Ishikawa (cell line): Measurements from ENCODE around the gene MAP3K19.
A peak's percentile ranks its signal among the peaks of the same experiment; 100 is the strongest.

ENCODE experiments used
- CEBPB ChIP-seq: IDR thresholded peaks from 2 replicates; pipeline ENCODE4 v1.6.1; 2012
- CREB1 ChIP-seq: IDR thresholded peaks from 2 replicates; pipeline ENCODE4 v1.6.1; 2012; ENCODE audit warnings: low read depth
- EGR1 ChIP-seq: IDR thresholded peaks from 2 replicates; pipeline ENCODE4 v1.6.1; 2012
- EP300 ChIP-seq: IDR thresholded peaks from 2 replicates; pipeline ENCODE4 v1.6.1; 2012; ENCODE audit warnings: borderline replicate concordance
- FOXM1 ChIP-seq: IDR thresholded peaks from 2 replicates; pipeline ENCODE4 v1.6.1; 2012; ENCODE audit warnings: low read depth, borderline replicate concordance
- NFIC ChIP-seq: IDR thresholded peaks from 2 replicates; pipeline ENCODE4 v1.6.1; 2012
- RAD21 ChIP-seq: IDR thresholded peaks from 2 replicates; pipeline ENCODE4 v1.6.1; 2012; ENCODE audit warnings: low read depth
- TAF1 ChIP-seq: IDR thresholded peaks from 2 replicates; pipeline ENCODE4 v1.6.1; 2012; ENCODE audit warnings: low read depth, mild to moderate bottlenecking
- TCF12 ChIP-seq: IDR thresholded peaks from 2 replicates; pipeline ENCODE4 v1.6.1; 2012; ENCODE audit warnings: low read depth
- TEAD4 ChIP-seq: IDR thresholded peaks from 2 replicates; pipeline ENCODE4 v1.6.1; 2012
- YY1 ChIP-seq: IDR thresholded peaks from 2 replicates; pipeline ENCODE4 v1.6.1; 2012; ENCODE audit warnings: low read depth
- ZBTB7A ChIP-seq: IDR thresholded peaks from 2 replicates; pipeline ENCODE4 v1.6.1; 2012; ENCODE audit warnings: low read depth
- TF ChIP-seq, protein P1 (sequence below): IDR thresholded peaks from 2 replicates; pipeline ENCODE4 v1.6.1; 2012
- TF ChIP-seq, protein P2 (sequence below): IDR thresholded peaks from 2 replicates; pipeline ENCODE4 v1.6.1; 2012
- TF ChIP-seq, protein P3 (sequence below): IDR thresholded peaks from 2 replicates; pipeline ENCODE4 v1.6.1; 2012; ENCODE audit warnings: low read depth, mild to moderate bottlenecking

MAP3K19 gene

DNA sequence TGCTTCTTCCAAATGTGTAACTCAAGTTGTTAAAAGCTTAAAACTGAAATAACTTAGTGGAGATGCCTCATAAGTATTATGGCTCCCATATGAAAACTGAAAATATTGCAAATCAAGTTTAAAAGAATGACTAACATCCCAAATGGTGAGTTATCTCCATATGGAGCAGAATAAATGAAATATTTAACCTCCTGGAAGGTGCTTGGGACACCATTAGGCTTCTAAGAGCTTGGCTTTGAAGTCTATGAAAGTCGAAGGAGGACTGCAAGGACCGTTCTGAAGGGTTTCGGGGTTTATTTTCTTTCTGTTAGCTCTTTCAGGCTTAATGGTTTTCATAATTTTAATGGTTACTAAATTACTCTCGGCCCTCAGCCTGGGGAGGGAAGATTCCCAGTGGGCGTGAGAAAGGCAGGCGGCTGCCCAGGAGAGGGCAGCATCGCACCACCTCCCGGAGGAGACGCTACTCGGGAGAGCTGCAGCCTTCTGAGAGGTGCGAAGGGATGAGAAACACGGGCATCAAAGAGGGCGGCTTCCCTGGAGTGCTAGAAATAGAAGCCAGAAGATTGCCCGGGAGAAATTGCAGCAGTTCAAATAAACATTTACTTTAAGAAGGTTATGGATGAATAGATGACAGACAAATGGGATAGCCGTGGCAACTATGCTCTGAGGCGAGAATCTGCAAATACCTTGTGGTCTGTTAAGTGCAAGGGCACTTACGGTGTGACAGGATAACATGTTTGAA, 43.1 kb downstream of the MAP3K19 start:
- TF ChIP-seq, protein P1, sequence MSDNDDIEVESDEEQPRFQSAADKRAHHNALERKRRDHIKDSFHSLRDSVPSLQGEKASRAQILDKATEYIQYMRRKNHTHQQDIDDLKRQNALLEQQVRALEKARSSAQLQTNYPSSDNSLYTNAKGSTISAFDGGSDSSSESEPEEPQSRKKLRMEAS, result peak; percentile 73
- TF ChIP-seq EGR1 (peak; percentile 41; the same call in 1 of the 2 replicates), RAD21 (peak; percentile 98), TAF1 (no peak)

DNA sequence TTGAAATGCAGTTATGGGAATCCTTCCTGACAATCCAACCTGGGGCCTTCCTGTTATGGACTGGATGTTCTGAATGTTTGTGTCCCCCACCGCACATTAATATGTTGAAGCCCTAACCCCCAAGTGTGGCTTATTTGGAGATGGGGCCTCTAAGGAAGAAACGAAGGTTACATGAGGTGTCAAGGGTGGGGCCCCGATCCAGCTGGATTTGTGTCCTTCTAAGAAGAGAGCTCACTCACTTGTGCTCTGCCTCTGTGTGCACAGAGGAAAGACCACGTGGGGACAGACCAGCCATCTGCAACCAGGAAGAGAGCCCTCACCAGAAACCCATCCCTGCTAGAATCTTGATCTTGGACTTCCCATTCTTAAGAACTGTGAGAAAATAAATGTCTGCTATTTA, 44.4 kb downstream of the MAP3K19 start:
- no peak for TF ChIP-seq ZBTB7A
- TF ChIP-seq NFIC, result no peak
- no peak for TF ChIP-seq RAD21
- TF ChIP-seq, protein P1, result no peak
- no peak for TF ChIP-seq EP300
- TF ChIP-seq EGR1, result no peak
- TF ChIP-seq CEBPB, result no peak
- TF ChIP-seq TCF12, result no peak
- TF ChIP-seq FOXM1, result no peak
- TF ChIP-seq, protein P2, sequence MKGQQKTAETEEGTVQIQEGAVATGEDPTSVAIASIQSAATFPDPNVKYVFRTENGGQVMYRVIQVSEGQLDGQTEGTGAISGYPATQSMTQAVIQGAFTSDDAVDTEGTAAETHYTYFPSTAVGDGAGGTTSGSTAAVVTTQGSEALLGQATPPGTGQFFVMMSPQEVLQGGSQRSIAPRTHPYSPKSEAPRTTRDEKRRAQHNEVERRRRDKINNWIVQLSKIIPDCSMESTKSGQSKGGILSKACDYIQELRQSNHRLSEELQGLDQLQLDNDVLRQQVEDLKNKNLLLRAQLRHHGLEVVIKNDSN, result no peak
- no peak for TF ChIP-seq TEAD4
- no peak for TF ChIP-seq CREB1

DNA sequence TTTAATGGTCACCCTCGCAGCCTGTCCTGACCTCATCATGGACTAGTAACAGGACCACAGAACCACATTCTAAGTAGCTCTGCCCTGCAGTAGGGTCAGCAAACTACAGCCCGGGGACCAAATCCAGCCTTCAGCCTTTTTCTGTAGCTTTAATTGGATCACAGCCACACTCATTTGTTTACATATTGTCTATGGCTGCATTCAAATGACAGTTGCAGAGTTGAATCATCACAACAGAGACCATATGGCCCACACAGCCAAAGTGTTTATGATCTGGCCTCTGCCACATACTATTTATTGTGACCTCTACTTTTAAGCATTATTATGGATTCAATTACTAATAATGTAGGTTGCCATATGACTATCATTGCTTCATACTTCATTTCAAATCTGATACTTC, 47.7 kb downstream of the MAP3K19 start:
- TF ChIP-seq RAD21 (no peak), FOXM1 (no peak), EP300 (no peak), TCF12 (no peak), EGR1 (no peak), TEAD4 (no peak), ZBTB7A (no peak), NFIC (no peak), YY1 (no peak), CREB1 (no peak)
- TF ChIP-seq, protein P2, result no peak
- TF ChIP-seq, protein P1, result no peak
- TF ChIP-seq, protein P3, sequence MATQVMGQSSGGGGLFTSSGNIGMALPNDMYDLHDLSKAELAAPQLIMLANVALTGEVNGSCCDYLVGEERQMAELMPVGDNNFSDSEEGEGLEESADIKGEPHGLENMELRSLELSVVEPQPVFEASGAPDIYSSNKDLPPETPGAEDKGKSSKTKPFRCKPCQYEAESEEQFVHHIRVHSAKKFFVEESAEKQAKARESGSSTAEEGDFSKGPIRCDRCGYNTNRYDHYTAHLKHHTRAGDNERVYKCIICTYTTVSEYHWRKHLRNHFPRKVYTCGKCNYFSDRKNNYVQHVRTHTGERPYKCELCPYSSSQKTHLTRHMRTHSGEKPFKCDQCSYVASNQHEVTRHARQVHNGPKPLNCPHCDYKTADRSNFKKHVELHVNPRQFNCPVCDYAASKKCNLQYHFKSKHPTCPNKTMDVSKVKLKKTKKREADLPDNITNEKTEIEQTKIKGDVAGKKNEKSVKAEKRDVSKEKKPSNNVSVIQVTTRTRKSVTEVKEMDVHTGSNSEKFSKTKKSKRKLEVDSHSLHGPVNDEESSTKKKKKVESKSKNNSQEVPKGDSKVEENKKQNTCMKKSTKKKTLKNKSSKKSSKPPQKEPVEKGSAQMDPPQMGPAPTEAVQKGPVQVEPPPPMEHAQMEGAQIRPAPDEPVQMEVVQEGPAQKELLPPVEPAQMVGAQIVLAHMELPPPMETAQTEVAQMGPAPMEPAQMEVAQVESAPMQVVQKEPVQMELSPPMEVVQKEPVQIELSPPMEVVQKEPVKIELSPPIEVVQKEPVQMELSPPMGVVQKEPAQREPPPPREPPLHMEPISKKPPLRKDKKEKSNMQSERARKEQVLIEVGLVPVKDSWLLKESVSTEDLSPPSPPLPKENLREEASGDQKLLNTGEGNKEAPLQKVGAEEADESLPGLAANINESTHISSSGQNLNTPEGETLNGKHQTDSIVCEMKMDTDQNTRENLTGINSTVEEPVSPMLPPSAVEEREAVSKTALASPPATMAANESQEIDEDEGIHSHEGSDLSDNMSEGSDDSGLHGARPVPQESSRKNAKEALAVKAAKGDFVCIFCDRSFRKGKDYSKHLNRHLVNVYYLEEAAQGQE, result no peak

DNA sequence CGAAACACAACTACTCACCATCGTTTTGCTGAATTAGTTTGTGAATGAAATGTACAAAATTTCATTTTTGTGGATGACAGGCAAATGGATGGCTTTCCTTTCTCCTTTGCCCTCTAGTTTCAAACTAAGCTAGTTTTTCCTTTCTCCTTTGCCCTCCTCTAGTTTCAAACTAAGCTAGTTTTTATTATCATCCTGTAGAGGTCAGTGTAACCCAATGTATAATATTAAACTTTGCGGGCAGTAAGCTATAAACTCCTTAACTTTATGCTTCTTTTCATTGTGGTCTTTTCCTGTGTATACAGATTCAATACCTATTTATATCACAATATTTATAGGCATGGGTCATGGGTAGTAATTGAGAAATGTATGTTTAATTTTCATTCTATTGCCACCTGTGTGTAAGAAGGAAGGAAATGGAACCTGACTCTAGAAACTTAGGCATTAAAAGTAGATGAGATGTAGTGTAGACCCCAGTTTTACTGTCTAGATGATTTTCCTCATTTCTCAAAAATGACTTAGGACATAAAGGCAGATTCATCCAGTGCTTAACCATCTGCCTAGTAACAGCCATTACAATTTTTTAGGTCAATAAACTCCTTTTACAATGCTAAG, 58.1 kb downstream of the MAP3K19 start:
- TF ChIP-seq RAD21 (peak; percentile 65), EGR1 (no peak)

DNA sequence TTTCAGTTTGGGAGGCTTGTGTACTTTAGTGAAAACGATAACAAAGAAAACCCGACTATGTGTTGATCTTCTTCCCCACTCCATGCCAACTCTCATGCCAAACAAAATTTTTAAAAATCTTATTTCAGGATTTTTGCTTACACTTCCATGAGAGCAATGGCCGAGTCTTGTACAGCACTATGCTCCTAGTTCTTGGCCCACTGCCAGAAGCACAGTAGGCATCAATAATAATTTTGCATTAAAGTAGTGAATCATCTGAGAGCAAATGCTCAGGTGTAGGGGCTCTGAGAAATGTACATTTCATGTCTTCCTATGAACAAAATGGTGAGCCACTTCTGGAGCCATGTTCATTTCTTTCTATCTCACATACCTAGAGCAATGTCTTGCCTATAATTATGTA, 62.2 kb downstream of the MAP3K19 start:
- TF ChIP-seq, protein P3, result no peak
- TF ChIP-seq NFIC (peak; percentile 61; the same call in 1 of the 2 replicates), FOXM1 (no peak)

DNA sequence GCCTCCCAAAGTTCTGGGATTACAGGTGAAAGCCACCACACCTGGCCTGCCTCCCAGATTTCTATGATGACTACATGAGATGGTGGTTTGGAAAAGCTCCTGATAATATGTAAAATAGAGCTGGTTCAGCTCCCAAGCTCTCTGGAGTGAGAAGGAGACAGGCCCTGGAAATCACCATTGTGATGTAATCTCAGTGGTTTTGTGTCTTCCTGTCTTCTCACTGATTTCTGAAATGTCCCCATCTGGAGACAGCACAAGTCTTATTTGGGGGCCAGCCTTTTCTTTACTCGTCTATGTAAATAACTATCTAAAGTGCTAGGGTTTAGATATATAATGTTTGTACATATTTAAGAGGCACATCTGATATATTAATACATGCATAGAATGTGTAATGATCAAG, 64.6 kb downstream of the MAP3K19 start:
- TF ChIP-seq EGR1 (no peak), NFIC (no peak), FOXM1 (no peak), YY1 (no peak), TCF12 (no peak), TAF1 (no peak), CREB1 (no peak), CEBPB (no peak), RAD21 (no peak)
- TF ChIP-seq, protein P3, result no peak
- TF ChIP-seq, protein P2, result no peak
- TF ChIP-seq, protein P1, result no peak
